ENCODE results near the gene EPM2AIP1. TPM values are rescaled to one million over a fixed set of nuclear protein-coding genes. Genes with fewer than 3 reads are reported as not detected.

EPM2AIP1 gene
- total RNA-seq, 2 donors from 2014 or later: 15.7 to 19.5 TPM

DNA sequence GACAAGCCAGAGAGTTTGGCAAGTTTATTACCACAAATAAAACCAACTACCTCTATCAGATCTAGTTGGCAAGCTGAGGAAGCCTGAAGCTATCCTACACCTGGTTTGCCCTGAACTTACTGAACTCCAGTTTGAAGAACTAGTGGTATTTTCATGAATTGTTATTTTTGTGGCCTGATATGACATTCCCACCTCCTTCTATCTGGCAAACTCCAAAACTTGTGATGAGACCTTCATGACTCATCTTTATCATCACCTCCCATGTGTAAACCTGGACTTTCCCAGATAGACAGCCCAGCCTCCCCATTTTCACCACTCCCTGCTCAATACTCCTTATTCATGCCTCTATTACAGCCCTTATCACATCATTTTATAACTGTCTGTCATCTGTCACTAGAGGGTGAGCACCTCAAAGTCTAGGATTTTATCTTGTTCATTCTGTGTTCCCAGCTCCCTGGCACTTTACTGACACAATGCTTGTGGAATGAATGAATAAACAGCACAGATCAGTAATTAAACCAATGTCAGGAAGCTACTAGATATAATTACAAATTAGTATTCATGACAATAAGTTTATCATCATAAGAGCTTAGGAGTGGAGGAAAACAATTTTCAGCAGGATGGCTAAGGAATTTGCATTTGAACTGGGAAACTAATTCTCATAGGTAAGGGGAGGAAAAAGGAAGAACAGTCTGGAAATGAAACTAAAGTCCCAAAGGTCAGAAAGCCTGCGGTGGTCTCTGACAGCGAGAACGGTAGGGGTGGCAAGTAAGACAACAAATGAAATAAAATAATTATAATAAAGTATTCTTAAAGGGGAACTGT is 34.9 kb downstream of the EPM2AIP1 start:
- H3K27ac ChIP-seq (ENCODE audit: low read depth, low read length): no peak overlapping the region
- TF ChIP-seq, protein P1, sequence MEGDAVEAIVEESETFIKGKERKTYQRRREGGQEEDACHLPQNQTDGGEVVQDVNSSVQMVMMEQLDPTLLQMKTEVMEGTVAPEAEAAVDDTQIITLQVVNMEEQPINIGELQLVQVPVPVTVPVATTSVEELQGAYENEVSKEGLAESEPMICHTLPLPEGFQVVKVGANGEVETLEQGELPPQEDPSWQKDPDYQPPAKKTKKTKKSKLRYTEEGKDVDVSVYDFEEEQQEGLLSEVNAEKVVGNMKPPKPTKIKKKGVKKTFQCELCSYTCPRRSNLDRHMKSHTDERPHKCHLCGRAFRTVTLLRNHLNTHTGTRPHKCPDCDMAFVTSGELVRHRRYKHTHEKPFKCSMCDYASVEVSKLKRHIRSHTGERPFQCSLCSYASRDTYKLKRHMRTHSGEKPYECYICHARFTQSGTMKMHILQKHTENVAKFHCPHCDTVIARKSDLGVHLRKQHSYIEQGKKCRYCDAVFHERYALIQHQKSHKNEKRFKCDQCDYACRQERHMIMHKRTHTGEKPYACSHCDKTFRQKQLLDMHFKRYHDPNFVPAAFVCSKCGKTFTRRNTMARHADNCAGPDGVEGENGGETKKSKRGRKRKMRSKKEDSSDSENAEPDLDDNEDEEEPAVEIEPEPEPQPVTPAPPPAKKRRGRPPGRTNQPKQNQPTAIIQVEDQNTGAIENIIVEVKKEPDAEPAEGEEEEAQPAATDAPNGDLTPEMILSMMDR (conservative IDR thresholded peaks at IDR 0.05): no peak
- H3K9me3 ChIP-seq (ENCODE audit: control insufficient read depth, low read length): no peaks in the 10 kb centered on the region
- 93% methylated on average over 3 of the region's 3 CpGs; no CpG with 5 or more reads in 1 of the 2 experiments for WGBS, 2 experiments (ENCODE audit: insufficient coverage in 1 of 2, insufficient read length in 1 of 2)
- H3K9me3 Mint-ChIP-seq: no peaks in the 10 kb centered on the region
- H3K27ac Mint-ChIP-seq: no peak overlapping the region
- H3K36me3 Mint-ChIP-seq (ENCODE audit: low read depth): no peaks in the 10 kb centered on the region
- no peak overlapping the region for H3K9ac ChIP-seq (ENCODE audit: extremely low read depth, low read length, poor library complexity, severe bottlenecking)
- no peak for DNase-seq
- H3K4me1 ChIP-seq (ENCODE audit: control insufficient read depth, insufficient read depth, low read length): no peaks in the 10 kb centered on the region
- H3K27me3 ChIP-seq (ENCODE audit: control insufficient read depth, insufficient read depth, low read length, poor library complexity, severe bottlenecking): no peaks in the 10 kb centered on the region
- H3K27me3 Mint-ChIP-seq (ENCODE audit: insufficient read depth): no peaks in the 10 kb centered on the region
- peaks cover 4% of the 10 kb centered on the region for H3K4me1 Mint-ChIP-seq
- no peaks in the 10 kb centered on the region for H3K36me3 ChIP-seq (ENCODE audit: control insufficient read depth, insufficient read depth, low read length)
- no peak overlapping the region for H3K4me3 ChIP-seq (ENCODE audit: low read length)
- H3K4me3 Mint-ChIP-seq: no peak overlapping the region

DNA sequence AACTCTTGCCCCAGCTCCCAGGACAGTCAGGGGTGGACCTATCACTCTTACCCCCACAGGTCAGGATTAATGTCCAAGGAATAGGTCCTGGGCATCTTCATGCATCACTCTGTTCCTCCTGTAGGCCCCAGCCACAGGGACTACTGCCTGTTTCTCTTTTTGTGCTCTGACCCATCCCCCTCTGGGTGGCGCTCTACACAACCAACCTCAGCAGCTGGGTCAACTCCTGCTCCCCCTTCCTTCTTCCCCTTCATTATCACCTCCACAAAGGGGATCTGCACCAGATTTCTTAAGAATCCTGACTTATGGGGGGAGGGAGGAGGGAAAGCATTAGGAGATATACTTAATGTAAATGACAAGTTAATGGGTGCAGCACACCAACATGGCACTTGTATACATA is 35.9 kb downstream of the EPM2AIP1 start:
- no peak overlapping the region for H3K4me3 ChIP-seq (ENCODE audit: low read length)
- TF ChIP-seq, protein P1 (conservative IDR thresholded peaks at IDR 0.05): peak; percentile 65
- no peak overlapping the region for H3K9ac ChIP-seq (ENCODE audit: extremely low read depth, low read length, poor library complexity, severe bottlenecking)
- Mint-ChIP-seq H3K36me3 (ENCODE audit: low read depth) (no peaks in the 10 kb centered on the region), H3K4me3 (no peak overlapping the region), H3K4me1 (peaks cover 4% of the 10 kb centered on the region), H3K9me3 (no peaks in the 10 kb centered on the region), H3K27ac (no peak overlapping the region), H3K27me3 (ENCODE audit: insufficient read depth) (no peaks in the 10 kb centered on the region)
- no peak overlapping the region for H3K27ac ChIP-seq (ENCODE audit: low read depth, low read length)
- no peaks in the 10 kb centered on the region for H3K27me3 ChIP-seq (ENCODE audit: control insufficient read depth, insufficient read depth, low read length, poor library complexity, severe bottlenecking)
- no peaks in the 10 kb centered on the region for H3K9me3 ChIP-seq (ENCODE audit: control insufficient read depth, low read length)
- 88% methylated on average over 1 of the region's 1 CpG; no CpG with 5 or more reads in 1 of the 2 experiments for WGBS, 2 experiments (ENCODE audit: insufficient coverage in 1 of 2, insufficient read length in 1 of 2)
- DNase-seq: peak; percentile 80
- no peaks in the 10 kb centered on the region for H3K36me3 ChIP-seq (ENCODE audit: control insufficient read depth, insufficient read depth, low read length)
- no peaks in the 10 kb centered on the region for H3K4me1 ChIP-seq (ENCODE audit: control insufficient read depth, insufficient read depth, low read length)

DNA sequence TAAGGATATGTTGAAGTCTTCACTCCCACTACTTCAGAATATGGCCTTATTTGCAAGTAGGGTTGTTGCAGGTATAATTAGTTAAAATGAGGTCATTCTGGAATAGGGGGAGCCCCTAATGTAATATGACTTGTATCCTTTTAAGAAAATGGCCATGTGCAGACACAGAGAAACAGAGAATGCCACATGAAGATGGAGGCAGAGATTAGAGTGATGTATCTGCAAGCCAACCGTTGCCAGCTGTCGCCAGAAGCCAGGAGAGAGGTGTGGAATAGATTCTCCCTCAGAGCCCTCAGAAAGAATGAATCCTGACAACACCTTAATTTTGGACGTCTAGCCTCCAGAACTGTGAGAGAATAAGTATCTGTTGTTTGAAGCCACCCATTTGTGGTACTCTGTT is 36.8 kb downstream of the EPM2AIP1 start:
- WGBS, 2 experiments (ENCODE audit: insufficient coverage in 1 of 2, insufficient read length in 1 of 2): 95% methylated on average over 3 of the region's 3 CpGs; no CpG with 5 or more reads in 1 of the 2 experiments
- no peak for DNase-seq
- Mint-ChIP-seq H3K27ac (no peak overlapping the region), H3K4me1 (peaks cover 4% of the 10 kb centered on the region), H3K9me3 (no peaks in the 10 kb centered on the region), H3K36me3 (ENCODE audit: low read depth) (no peaks in the 10 kb centered on the region), H3K4me3 (no peak overlapping the region), H3K27me3 (ENCODE audit: insufficient read depth) (no peaks in the 10 kb centered on the region)
- no peaks in the 10 kb centered on the region for H3K9me3 ChIP-seq (ENCODE audit: control insufficient read depth, low read length)
- TF ChIP-seq, protein P1 (conservative IDR thresholded peaks at IDR 0.05): no peak
- no peak overlapping the region for H3K4me3 ChIP-seq (ENCODE audit: low read length)
- H3K36me3 ChIP-seq (ENCODE audit: control insufficient read depth, insufficient read depth, low read length): no peaks in the 10 kb centered on the region
- no peak overlapping the region for H3K9ac ChIP-seq (ENCODE audit: extremely low read depth, low read length, poor library complexity, severe bottlenecking)
- no peaks in the 10 kb centered on the region for H3K4me1 ChIP-seq (ENCODE audit: control insufficient read depth, insufficient read depth, low read length)
- H3K27me3 ChIP-seq (ENCODE audit: control insufficient read depth, insufficient read depth, low read length, poor library complexity, severe bottlenecking): no peaks in the 10 kb centered on the region
- H3K27ac ChIP-seq (ENCODE audit: low read depth, low read length): no peak overlapping the region
